Effector CD4-positive, alpha-beta T cell (primary cell): Measurements from ENCODE around the gene ING1.
"Not testable (repeated sequence)": the region's sequence is repeated elsewhere in the genome, so short reads cannot be mapped to it uniquely, and the experiment has no call there.

ENCODE experiments used
- DNase-seq: peaks from one replicate; pipeline ENCODE4 v3.0.0-alpha.2; 2020
- total RNA-seq: gene quantifications from one replicate; lab custom pipeline; 2026; lab: John Stamatoyannopoulos, UW

The ING1 gene, protein sequence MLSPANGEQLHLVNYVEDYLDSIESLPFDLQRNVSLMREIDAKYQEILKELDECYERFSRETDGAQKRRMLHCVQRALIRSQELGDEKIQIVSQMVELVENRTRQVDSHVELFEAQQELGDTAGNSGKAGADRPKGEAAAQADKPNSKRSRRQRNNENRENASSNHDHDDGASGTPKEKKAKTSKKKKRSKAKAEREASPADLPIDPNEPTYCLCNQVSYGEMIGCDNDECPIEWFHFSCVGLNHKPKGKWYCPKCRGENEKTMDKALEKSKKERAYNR
- total RNA-seq = 36.2 reads per million, percentile 61 among the genes with 10 or more reads in this experiment

DNA sequence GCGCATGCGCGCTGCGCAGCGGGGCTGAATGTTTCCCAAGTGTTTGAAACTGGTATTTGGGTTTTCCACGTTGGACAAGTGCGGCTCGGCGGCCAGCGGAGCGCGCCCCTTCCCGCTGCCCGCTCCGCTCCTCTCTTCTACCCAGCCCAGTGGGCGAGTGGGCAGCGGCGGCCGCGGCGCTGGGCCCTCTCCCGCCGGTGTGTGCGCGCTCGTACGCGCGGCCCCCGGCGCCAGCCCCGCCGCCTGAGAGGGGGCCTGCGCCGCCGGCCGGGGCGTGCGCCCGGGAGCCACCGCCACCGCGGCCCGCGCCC lies at the start of gene ING1:
ING1 (plus strand) TSS at position 59 of the 311 bp plus-strand sequence. CDS start 450 bp downstream, outside the sequence.
- DNase-seq = no peak

DNA sequence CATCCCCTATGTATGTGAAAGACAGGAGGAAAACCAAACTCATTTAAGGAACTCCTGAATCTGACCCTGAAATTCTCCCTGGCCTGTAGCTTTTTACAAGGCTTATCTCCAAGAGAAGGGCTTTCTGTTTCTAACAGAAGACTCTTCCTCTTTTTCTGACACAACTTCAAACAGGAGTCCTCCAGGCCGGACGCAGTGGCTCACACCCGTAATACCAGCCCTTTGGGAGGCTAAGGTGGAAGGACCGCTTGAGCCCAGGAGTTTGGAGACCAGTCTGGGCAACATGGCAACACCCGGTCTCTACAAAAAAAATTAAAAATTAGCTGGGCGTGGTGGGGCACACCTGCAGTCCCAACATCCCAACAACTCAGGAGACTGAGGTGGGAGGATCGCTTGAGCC lies 49.5 kb upstream of the ING1 start:
- no peak for DNase-seq

DNA sequence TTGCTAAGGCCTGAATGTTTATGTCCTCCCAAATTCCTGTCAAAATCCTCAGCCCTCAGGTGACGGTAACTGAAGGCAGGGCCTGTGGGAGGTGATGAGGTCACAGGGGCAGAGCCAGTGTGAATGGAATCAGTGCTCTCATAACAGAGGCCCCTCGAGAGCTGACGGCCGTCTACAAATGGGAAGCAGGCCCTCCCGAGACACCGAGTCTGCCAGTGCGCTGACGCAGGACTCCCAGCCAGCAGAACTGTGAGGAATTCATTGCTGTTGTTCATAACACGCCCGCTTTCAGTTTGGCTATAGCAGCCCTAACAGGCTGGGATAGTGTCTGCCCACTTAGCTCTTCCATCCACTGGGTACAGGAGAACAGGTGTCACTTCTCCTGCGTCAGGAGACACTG lies 48.8 kb upstream of the ING1 start:
- no peak for DNase-seq

DNA sequence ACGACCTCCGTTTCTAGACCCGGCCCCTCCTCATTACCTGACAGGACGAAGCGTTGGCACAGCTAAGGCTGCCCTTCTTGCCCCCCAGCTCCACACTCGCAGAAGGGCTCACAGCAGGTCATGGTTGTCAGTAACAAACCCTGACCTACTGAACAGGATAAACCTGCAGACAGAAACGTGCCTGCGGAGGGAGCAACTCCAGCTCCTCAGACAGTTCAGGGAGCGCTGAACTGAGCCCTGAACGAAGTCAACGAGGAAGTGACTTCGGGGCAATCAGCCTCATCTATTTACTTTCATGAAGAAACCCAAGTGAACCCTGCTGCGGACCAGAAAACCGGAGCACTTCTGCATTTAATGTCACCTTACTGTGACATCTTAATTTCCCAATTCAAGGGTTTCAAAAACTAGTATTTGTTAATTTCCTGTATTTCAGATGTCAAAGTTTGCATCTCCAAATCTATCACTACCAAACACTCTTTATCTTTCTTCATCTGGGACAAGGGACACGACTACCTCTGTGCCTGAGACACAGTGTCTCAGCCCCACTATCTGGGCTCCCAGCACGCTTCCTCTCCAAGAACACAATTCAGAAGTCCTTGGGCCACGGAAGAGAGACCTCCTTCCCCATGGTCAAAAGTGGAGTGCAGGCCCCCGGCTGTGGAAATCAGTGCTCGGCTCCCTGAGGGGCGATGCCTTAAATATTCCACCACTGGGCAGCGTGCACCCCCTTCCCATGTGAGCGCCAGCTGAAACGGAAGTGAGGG lies 47.8 kb upstream of the ING1 start:
- no peak for DNase-seq

DNA sequence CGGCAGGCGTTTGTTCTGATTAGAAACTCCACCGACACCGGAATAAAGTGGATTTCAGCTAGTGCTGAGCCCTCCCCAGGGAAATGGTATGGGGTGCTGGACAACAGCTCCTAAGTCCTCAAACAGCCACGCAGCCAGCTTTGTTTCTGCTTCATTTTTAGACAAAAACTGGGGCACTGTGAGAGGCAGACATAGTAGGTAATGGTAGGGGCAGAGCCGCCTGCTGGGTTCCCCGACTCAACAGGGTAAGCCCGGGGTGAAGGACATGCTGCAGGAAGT lies 47.3 kb upstream of the ING1 start:
- no peak for DNase-seq

DNA sequence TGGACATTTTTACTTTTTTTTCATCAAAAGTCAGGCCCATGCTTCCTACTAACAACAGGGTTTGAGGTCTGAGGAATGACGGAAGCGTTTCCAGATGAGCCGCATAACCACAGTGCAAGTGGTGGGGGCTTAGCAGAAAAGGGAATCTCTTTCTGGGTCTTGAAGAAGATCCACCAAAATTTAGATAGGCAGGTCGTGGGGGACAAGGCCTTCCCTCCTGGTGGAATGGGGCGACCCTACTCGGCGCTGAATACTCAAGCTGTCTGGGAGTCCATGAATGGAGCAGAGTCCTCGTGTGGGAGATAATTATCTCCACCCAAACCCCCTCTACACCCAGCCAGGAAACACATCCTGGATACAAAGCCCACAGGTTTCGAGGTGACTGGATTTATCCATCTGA lies 44.5 kb upstream of the ING1 start:
- DNase-seq = no peak

DNA sequence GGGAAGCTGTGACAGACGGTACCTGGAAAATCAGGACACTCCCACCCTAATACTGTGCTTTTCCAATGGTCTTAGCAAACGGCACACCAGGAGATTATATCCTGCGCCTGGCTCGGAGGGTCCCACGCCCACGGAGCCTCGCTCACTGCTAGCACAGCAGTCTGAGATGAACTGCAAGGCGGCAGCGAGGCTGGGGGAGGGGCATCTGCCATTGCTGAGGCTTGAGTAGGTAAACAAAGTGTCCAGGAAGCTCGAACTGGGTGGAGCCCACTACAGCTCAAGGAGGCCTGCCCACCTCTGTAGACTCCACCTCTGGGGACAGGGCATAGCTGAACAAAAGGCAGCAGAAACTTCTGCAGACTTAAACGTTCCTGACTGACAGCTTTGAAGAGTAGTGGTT lies 43.7 kb upstream of the ING1 start:
- DNase-seq = not testable (repeated sequence)

DNA sequence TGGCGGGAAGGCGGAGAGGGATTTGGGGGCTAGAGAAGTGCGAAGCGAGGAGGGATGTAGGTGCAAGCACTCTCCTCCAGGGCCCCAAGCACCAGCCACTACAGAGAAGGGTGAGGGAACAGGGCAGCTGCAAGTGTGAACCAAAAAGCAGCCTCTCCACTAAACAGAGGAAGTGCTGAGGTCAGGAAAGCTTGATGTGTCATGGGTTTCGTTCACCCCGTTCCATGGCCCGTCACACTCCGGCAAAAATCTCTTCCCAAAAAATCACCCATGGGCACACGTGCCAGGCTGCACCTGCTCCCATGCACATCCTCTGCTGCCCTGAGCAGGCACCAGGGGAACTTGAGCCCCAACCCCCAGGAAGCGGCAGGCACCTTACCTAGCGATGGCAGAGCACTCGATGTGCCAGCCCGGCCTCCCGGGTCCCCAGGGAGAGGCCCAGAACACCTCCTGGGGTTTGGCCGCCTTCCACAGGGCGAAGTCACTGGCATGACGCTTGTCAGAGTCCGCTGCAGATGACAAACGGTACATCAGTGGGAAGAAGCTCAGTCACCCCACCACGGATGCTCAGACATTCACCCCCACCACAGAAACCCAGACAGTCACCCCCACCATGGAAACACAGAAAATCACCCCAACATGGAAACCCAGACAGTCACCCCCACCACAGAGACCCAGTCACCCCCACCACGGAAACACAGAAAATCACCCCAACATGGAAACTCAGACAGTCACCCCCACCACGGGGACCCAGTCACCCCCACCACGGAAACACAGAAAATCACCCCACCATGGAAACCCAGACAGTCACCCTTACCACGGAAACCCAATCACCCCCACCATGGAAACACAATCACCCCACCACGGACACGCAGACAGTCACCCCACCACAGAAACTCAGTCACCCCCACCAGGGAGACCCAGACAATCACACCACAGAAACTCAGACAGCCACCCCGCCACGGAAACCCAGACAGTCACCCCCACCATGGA lies 36.6 kb upstream of the ING1 start:
- no peak for DNase-seq

DNA sequence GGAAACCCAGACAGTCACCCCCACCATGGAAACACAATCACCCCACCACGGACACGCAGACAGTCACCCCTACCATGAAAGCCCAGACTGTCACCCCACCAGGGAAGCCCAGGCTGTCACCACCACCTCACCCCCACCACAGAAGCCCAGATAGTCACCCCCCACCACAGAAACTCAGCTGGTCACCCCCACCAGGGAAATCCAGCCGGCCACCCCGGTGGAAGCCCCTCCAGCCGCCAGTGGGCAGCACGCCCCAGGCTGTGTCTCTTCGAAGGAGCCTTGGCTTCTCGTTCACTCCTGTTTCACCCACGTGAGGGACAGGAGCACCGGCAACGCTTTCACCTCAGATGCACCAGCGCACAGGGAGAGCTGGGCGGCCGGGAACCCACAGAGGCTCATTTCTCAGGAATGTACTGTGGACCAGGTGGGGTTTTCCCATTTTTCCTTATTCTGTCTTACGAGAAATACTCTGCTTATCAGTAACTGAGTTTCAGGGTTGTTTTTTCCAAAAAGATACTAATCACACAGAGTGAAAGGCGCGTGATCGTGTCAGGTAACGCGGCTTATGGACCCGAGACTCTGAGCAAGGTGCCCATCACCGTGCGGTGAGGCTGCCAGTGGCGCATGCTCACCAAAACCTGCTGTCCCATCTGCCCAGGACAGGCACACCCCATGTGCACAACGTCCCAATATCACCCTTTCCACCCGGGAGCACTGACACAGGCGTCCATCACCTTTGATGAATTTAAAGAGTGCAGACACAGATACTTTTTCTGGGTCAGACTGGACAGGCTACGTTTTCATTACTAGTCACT lies 35.6 kb upstream of the ING1 start:
- no peak for DNase-seq

DNA sequence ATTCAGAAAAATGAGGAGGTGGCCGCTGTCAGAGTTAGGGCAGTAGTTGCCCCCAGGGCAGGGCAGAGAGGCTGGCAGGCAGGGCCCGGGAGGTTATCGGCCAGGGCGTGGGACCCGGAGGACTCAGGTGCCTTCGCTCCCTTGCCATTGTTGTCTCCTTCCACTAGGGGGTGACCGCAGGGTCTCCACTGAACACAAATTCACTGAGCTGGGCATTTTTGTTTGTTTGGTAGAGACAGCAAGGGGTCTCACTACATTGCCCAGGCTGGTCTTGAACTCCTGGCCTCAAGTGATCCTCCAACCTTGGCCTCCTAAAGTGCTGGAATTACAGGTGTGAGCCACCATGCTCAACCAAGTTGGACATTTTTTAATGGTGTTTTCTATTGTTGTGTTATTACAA lies 32.6 kb upstream of the ING1 start:
- DNase-seq = no peak

DNA sequence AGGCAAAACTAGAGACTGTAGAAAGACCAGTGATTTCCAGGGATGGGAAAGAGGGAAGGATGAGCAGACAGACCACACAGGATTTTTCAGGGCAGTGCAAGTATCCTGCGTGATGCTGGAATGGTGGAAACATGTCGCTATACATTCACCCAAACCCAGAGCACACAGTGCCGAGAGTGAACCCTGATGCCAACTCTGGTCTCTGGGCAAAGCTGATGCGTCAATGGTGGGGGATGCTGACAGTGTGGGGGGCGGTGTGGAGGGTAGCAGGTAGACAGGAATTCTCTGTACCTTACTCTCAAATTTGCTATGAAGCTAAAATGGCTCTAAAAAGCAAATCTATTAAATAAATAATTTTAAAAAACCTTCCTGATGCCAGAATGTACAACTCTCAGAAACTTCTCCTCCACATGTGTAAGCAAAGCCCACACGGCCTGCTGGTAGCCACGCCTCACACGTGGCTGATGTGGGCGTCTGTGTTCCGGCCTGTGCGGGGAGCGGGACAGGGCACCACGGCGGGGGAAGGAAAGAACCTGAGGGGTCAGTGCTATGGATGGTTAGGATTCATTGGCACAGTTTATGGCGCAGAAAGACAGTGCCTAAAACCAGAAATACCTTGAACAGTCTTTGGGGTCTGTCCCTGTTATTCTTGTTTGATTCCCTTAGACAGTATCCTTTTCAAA lies 31.5 kb upstream of the ING1 start:
- DNase-seq = no peak

DNA sequence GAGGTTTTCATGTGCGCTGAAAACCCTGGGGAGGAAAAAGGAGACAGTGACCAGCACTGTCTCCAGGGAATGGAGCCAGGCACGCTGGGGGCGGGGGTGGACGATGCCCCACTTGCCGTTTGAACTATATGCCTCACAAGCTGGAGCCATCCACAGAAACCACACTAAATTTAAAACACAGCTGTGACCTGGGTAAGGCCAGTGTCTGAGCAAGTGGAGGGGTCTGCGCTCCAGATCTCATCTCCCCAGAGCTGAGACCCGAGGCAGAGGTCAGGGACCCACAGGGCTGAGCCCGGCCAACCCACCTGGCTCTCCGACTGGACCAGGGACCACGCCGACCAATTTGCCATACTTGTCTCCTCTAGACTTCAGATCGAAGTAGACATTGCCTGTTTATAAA lies 30.8 kb upstream of the ING1 start:
- DNase-seq = no peak

DNA sequence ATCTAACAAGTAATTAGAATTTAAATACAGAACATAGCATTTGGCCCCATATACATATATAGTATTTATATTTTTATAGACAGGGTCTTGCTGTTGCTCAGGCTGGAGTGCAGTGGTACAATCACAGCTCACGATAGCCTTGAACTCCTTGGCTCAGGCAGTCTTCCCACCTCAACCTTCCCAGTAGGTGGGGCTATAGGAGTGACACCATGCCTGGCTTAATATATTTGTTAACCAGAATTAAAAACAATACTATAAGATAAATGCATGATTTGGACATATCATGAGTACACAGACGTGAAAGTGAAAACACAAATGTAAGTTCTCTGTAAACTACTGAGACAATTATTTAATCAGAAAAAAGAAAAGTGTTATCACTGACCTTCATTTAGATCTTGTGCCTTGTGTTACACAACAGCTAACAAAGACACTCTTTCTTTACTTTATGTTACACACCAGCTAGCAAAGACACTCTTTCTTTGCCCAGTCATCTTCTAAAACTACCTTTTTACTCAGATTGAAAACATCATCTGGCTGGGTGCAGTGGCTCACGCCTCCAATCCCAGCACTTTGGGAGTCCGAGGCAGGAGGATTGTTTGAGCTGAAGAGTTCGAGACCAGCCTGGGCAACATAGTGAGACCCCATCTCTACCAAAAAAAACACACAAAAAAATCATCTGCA lies 30.2 kb upstream of the ING1 start:
- DNase-seq = no peak

DNA sequence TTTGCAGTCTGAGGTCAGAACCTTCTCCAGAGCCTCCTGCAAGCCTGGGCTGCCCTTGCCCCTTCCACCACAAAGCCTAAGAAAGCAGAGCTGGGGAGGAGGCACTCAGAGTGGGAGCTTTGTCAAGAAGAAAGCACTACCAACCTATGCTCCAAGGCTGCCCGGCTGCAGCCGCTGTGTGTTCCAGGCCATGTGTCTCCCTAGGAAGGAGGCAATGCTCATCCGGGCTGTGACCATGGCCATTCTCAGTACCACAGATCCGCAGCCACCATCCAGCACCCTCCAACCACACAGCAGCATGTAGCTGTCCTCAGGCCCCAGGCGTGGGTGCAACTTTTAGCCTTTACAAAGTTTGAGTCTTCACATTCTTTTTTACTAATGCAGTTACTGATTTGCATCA lies 29.6 kb upstream of the ING1 start:
- no peak for DNase-seq

DNA sequence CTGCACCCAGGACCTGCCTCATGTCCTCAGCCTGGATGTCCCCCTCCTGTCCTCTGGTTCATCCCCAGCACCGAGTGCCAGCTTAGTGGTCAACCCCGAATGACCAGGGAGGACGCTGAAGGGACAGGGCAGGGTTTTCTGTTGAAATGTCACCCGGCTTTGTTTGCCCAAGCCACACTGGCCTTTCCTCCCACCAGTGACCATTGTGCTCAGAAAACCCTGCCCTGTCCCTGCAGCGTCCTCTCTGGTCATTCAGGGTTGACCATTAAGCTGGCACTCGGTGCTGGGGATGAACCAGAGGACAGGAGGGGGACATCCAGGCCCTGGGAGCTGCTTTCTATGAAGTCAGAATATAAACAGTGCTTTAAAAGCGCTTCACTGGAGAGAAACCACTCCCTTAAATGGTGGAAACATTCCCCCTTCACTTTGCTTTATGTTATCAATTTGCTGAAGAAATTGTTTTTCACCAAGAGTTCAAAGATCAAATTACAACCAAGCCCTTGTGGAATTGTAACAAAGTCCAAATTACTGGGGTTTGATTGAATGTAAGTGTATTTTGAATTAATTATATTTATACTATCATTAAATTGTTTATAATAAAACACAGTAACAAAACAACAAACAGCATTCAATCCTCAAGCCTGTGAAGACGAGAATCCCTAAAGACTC lies 29.0 kb upstream of the ING1 start:
- no peak for DNase-seq

DNA sequence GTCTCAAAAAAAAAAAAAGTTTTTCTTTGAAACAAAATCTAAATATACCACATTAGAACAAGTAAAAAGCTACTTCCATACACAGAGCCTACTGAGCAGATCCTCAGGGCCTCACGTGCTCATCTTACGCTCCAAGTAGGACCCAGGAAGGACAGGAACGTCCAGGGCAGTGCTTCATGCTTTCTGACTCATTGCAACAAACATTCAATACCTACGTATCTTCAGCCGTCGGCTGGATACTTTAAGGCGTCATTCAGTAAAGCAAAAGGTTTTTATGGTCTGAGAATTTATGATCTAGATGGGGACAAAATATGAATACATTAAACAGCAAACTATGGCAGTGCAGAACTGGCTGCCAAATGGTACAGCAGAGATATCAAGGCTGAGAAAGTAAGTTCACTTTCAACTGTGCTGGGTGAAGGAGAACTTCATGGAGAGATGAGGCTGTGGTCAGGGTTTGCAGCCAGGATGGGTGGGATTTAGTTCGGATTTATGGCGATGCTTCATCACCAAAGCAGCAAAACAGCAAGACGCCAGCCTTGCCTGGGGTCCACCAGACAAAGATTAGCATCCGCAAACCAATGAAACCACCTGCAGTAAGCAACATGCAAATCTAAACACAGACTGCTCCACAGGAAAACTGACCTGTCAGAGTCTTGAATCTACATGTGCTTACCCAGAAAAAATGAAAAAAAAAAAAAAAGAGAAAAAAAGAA lies 28.0 kb upstream of the ING1 start:
- DNase-seq = no peak

DNA sequence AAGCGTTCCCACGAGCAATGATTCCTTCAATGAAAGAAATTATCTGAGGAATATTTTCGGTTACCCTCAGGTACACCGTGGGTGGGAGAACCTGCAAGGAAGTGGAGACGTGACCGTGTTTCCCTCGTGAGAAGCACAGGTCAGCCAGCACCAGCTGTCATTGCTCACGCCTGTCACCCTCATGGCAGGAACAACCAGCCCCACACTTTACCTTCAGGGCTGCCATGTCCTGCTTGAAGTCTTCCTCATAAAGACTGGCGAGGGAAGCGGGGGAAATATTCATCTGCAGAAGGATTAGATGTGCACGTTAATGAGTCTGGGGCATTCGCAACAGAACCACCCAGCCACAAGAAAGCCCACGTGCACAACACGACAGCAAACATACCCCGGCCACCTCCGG lies 25.8 kb upstream of the ING1 start:
- DNase-seq = no peak

DNA sequence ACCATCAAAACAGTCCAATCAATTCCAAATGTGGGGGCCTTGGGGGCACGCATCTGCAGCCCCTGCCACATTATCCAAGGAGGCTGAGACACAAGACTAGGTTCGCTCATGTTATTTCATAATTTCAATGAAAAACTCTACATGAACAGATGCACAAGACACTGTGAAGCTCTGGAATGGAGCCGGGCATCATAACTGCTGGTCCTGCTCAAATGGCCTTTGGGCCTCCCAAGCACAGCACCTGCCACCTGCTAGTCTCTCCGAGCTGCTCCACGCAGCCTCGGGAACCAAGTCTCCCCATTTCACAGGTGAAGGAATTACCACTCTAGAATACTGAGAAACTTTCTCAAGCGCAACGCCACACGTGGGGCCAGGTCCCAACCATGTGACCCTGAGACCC lies 24.5 kb upstream of the ING1 start:
- DNase-seq = no peak

DNA sequence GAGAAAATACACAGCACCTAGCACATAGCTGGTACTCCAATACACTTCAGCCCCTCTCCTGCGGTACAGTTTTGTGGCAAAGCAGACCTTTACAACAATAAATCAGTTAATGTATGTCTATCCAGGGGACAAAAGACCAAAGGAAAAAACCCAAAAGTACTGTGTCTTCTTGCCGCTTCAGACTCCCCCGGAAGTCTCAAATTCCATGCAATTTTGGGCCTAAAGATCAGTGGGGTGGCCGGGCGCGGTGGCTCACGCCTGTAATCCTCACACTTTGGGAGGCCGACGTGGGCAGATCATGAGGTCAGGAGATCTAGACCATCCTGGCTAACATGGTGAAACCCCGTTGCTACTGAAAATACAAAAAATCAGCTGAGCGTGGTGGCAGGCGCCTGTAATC lies 23.8 kb upstream of the ING1 start:
- DNase-seq = no peak

DNA sequence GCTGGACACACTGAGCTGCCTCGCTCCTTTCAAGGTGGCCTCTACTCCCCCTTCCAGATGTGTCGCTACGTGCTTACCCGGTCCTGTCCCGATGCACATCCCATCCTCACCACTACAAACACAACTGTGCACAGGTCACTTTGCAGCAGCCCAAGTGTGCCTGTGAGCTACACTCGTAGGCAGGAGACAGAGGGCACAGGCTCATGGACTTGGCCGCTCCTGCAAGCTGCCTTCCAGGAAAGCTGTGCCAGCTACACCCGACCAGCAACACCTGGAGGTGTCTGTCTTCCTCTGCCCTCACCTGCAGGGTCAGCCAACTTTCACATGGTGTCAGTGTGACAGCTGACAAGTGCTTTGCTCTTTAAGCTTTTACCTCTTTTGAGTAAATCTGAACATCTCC lies 23.0 kb upstream of the ING1 start:
- no peak for DNase-seq
